Loucy (cell line): ENCODE results near the gene EPB41L3.

ENCODE experiments used
- EZH2phosphoT487 ChIP-seq: fragments of 200-600 bp; IDR thresholded peaks from 2 replicates; pipeline ENCODE4 v1.6.1; 2018; ENCODE audit warnings: antibody characterized with exemption, mild to moderate bottlenecking, moderate library complexity, borderline replicate concordance
- TF ChIP-seq, protein P1 (sequence below): fragments of 200-600 bp; sonication (generic); conservative IDR thresholded peaks from 2 replicates; pipeline ENCODE4 v1.5.1; 2014; ENCODE audit warnings: mild to moderate bottlenecking, antibody characterized with exemption, low read length

DNA sequence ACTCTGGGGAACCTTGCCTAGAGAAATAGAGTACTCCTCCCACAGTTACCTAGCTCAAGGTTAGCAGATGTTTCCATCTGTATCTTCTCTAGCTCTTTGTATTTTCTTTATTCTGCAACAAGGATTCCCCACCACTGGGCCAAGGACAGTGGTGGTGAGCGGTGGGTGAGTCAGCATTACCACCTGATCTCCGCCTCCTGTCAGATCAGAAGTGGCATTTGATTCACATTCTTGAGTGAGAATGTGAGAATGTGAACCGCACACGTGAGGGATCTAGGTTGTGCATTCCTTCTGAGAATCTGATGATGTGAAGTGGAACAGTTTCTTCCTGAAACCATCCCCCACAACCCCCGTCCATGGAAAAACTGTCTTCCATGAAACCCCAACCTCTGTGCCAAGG lies 9.0 kb downstream of the EPB41L3 start:
- TF ChIP-seq, protein P1, sequence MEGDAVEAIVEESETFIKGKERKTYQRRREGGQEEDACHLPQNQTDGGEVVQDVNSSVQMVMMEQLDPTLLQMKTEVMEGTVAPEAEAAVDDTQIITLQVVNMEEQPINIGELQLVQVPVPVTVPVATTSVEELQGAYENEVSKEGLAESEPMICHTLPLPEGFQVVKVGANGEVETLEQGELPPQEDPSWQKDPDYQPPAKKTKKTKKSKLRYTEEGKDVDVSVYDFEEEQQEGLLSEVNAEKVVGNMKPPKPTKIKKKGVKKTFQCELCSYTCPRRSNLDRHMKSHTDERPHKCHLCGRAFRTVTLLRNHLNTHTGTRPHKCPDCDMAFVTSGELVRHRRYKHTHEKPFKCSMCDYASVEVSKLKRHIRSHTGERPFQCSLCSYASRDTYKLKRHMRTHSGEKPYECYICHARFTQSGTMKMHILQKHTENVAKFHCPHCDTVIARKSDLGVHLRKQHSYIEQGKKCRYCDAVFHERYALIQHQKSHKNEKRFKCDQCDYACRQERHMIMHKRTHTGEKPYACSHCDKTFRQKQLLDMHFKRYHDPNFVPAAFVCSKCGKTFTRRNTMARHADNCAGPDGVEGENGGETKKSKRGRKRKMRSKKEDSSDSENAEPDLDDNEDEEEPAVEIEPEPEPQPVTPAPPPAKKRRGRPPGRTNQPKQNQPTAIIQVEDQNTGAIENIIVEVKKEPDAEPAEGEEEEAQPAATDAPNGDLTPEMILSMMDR: no peak
- no peak for TF ChIP-seq EZH2phosphoT487
